ENCODE results near the gene PXT1.

GRCh38 chr6:36489426-36489825 lies 46.8 kb upstream of the PXT1 start:
- TF ChIP-seq GATA3 (IDR thresholded peaks at IDR 0.05; ENCODE audit: low read depth, low read length) (no peak), GATA2 (IDR thresholded peaks at IDR 0.05; ENCODE audit: low read depth, low read length) (no peak)
